Smooth muscle cell of trachea (primary cell): ENCODE data around the gene PNMA5. TPM values are rescaled to one million over a fixed set of nuclear protein-coding genes. Genes with fewer than 3 reads are reported as not detected.

Experiments
- total RNA-seq: library from RNA; depleted of rRNA; stranded (reverse); fragments of >200 nt; gene quantifications from 2 replicates; pipeline ENCODE4 v1.2.1, GENCODE V29; 2014

Gene PNMA5
- total RNA-seq = not detected in 2 replicates

DNA sequence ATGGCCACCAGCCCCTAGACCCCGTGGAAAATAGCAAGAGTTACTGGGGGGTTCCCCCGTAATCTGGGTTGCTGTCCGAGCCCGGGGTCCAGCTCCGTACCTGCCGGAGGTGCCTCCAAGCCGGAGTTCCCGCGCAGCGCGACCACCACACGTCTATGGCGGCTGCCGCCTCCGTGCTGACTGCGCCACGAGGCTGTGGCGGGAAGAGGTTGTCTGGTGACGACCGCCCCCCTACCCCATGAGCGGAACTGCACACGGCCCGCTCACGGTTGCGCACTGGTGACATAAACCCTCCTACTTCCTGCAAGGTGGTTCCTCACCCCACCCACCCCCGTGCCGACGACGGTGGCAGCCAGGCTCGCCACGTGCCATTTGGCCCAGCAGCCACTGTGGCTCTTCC, at the start of gene PNMA5:
Gene PNMA5 (minus strand): TSS at position 184 of the 400 bp plus-strand sequence. CDS start 2,518 bp downstream, outside the sequence.

Other genes with a start within 250 kb of the PNMA5 start
- gene MAGEA2, start 240.3 kb downstream of the PNMA5 start, total RNA-seq = not detected in 2 replicates
- gene CSAG3, start 234.9 kb downstream of the PNMA5 start, total RNA-seq = not detected in 2 replicates
- not detected in 2 replicates for gene MAGEA6, start 224.4 kb downstream of the PNMA5 start, total RNA-seq
- 47.1 and 54.7 TPM in 2 replicates for gene CETN2, start 163.4 kb downstream of the PNMA5 start, total RNA-seq
- 14.9 and 22.4 TPM in 2 replicates for gene NSDHL, start 163.1 kb downstream of the PNMA5 start, total RNA-seq
- gene ZNF185, start 96.0 kb downstream of the PNMA5 start, total RNA-seq = 1.3 and 1.5 TPM in 2 replicates
- 0.29 and 0.66 TPM in 2 replicates for gene PNMA3, start 62.4 kb upstream of the PNMA5 start, total RNA-seq
- 5.5 and 8.1 TPM in 2 replicates for gene PNMA6A, start 78.3 kb upstream of the PNMA5 start, total RNA-seq
- not detected in 2 replicates for gene MAGEA1, start 185.2 kb upstream of the PNMA5 start, total RNA-seq